H9 (cell line): ENCODE data around the gene ZNF239. TPM values are rescaled to one million over a fixed set of nuclear protein-coding genes. Genes with fewer than 3 reads are reported as not detected.

ENCODE experiments used
- DNase-seq: peaks from one replicate; pipeline ENCODE4 v3.0.0-alpha.2; 2017
- H2AFZ ChIP-seq: one replicate; pipeline ENCODE4 v1.6.1; 2013; ENCODE audit warnings: mild to moderate bottlenecking, low read length, control low read depth, moderate library complexity
- H2AK5ac ChIP-seq: 2 replicates; pipeline ENCODE4 v1.6.1; 2013; ENCODE audit warnings: low read length, control low read depth, mixed read lengths; ENCODE audit not compliant: insufficient read length
- H2BK120ac ChIP-seq: one replicate; pipeline ENCODE4 v1.6.1; 2013; ENCODE audit warnings: low read depth, mild to moderate bottlenecking, low read length, control low read depth, inconsistent platforms; ENCODE audit not compliant: poor library complexity, severe bottlenecking
- H2BK12ac ChIP-seq: 2 replicates; pipeline ENCODE4 v1.6.1; 2013; ENCODE audit warnings: low read length, control low read depth, mixed read lengths, low read depth; ENCODE audit not compliant: insufficient read length
- H2BK15ac ChIP-seq: 2 replicates; pipeline ENCODE4 v1.6.1; 2013; ENCODE audit warnings: low read depth, low read length, control low read depth
- H2BK20ac ChIP-seq: one replicate; pipeline ENCODE4 v1.6.1; 2013; ENCODE audit warnings: low read depth, mild to moderate bottlenecking, low read length, control low read depth, inconsistent platforms; ENCODE audit not compliant: poor library complexity, severe bottlenecking
- H2BK5ac ChIP-seq: 2 replicates; pipeline ENCODE4 v1.6.1; 2013; ENCODE audit warnings: low read length, control low read depth, mixed read lengths; ENCODE audit not compliant: insufficient read length
- H3K14ac ChIP-seq: 2 replicates; pipeline ENCODE4 v1.6.1; 2013; ENCODE audit warnings: low read length, control low read depth; ENCODE audit not compliant: insufficient read depth
- H3K18ac ChIP-seq: 2 replicates; pipeline ENCODE4 v1.6.1; 2013; ENCODE audit warnings: low read depth, mild to moderate bottlenecking, mixed read lengths, low read length, control low read depth; ENCODE audit not compliant: insufficient read length
- H3K23ac ChIP-seq: 2 replicates; pipeline ENCODE4 v1.6.1; 2013; ENCODE audit warnings: low read length, control low read depth, mixed read lengths, low read depth; ENCODE audit not compliant: insufficient read length
- H3K23me2 ChIP-seq: 2 replicates; pipeline ENCODE4 v1.6.1; 2013; ENCODE audit warnings: low read depth, mild to moderate bottlenecking, mixed read lengths, low read length, control low read depth; ENCODE audit not compliant: insufficient read length, poor library complexity, severe bottlenecking
- H3K27ac ChIP-seq: 2 replicates; pipeline ENCODE4 v1.5.1; 2013; ENCODE audit warnings: low read length, control low read depth, mixed read lengths, low read depth; ENCODE audit not compliant: insufficient read length
- H3K27me3 ChIP-seq: 2 replicates; pipeline ENCODE4 v1.6.1; 2013; ENCODE audit warnings: low read length, control low read depth, inconsistent platforms; ENCODE audit not compliant: insufficient read depth
- H3K4ac ChIP-seq: 2 replicates; pipeline ENCODE4 v1.6.1; 2013; ENCODE audit warnings: low read depth, mild to moderate bottlenecking, control low read depth, inconsistent platforms, low read length, moderate library complexity
- H3K4me1 ChIP-seq: 2 replicates; pipeline ENCODE4 v1.6.1; 2013; ENCODE audit warnings: low read length, control low read depth, inconsistent platforms; ENCODE audit not compliant: insufficient read depth
- H3K4me2 ChIP-seq: 2 replicates; pipeline ENCODE4 v1.6.1; 2013; ENCODE audit warnings: low read length, control low read depth, mixed read lengths; ENCODE audit not compliant: insufficient read length, insufficient read depth
- H3K56ac ChIP-seq: 2 replicates; pipeline ENCODE4 v1.6.1; 2013; ENCODE audit warnings: low read depth, mild to moderate bottlenecking, mixed read lengths, low read length, control low read depth; ENCODE audit not compliant: insufficient read length
- H3K79me1 ChIP-seq: 2 replicates; pipeline ENCODE4 v1.6.1; 2013; ENCODE audit warnings: low read depth, mild to moderate bottlenecking, moderate library complexity, low read length, control low read depth, inconsistent platforms; ENCODE audit not compliant: insufficient read depth, poor library complexity, severe bottlenecking
- H3K79me2 ChIP-seq: 2 replicates; pipeline ENCODE4 v1.6.1; 2013; ENCODE audit warnings: low read length, control low read depth, inconsistent platforms; ENCODE audit not compliant: insufficient read depth
- H3K9ac ChIP-seq: 2 replicates; pipeline ENCODE4 v1.6.1; 2013; ENCODE audit warnings: low read length, control low read depth, mixed read lengths; ENCODE audit not compliant: insufficient read length; ENCODE audit errors: extremely low read depth
- H3K9me3 ChIP-seq: one replicate; pipeline ENCODE4 v1.6.1; 2013; ENCODE audit warnings: low read depth, low read length, inconsistent platforms; ENCODE audit not compliant: control insufficient read depth
- H3T11ph ChIP-seq: one replicate; pipeline ENCODE4 v1.6.1; 2013; ENCODE audit warnings: mild to moderate bottlenecking, low read length, control low read depth, inconsistent platforms
- H4K20me1 ChIP-seq: one replicate; pipeline ENCODE4 v1.6.1; 2013; ENCODE audit not compliant: control insufficient read depth, insufficient read length, insufficient read depth
- H4K5ac ChIP-seq: 2 replicates; pipeline ENCODE4 v1.6.1; 2013; ENCODE audit warnings: low read depth, mild to moderate bottlenecking, mixed read lengths, low read length, control low read depth; ENCODE audit not compliant: insufficient read length
- H4K8ac ChIP-seq: replicated peaks from 2 replicates; pipeline ENCODE4 v1.6.1; 2013; ENCODE audit warnings: low read length, control low read depth, mixed read lengths, low read depth; ENCODE audit not compliant: insufficient read length
- H4K91ac ChIP-seq: 2 replicates; pipeline ENCODE4 v1.6.1; 2013; ENCODE audit warnings: low read depth, mild to moderate bottlenecking, moderate library complexity, mixed read lengths, low read length, control low read depth; ENCODE audit not compliant: insufficient read length
- H3K27ac Mint-ChIP-seq, 3 experiments: 2 replicates in 2 of 3; 3 replicates in 1 of 3; pipeline ENCODE4 v1.8.0; 2020 to 2021; ENCODE audit warnings: mixed read lengths in 3 of 3, mild to moderate bottlenecking in 1 of 3, moderate library complexity in 1 of 3
- H3K27me3 Mint-ChIP-seq: 2 replicates; pipeline ENCODE4 v1.8.0; 2021; ENCODE audit warnings: low read depth, mild to moderate bottlenecking, moderate library complexity, mixed read lengths
- H3K36me3 Mint-ChIP-seq, 3 experiments: 2 replicates in 2 of 3; 3 replicates in 1 of 3; pipeline ENCODE4 v1.8.0; 2020 to 2021; ENCODE audit warnings: low read depth in 3 of 3, mixed read lengths in 3 of 3; ENCODE audit not compliant: insufficient read depth in 1 of 3
- H3K4me1 Mint-ChIP-seq, 2 experiments: 2 replicates each; pipeline ENCODE4 v1.8.0; 2020; ENCODE audit warnings: mixed read lengths in 2 of 2
- H3K4me3 Mint-ChIP-seq, 2 experiments: 2 replicates in 1 of 2; 3 replicates in 1 of 2; pipeline ENCODE4 v1.8.0; 2020 to 2021; ENCODE audit warnings: mild to moderate bottlenecking in 2 of 2, mixed read lengths in 2 of 2, moderate library complexity in 1 of 2
- H3K9me3 Mint-ChIP-seq, 2 experiments: 2 replicates in 1 of 2; 3 replicates in 1 of 2; pipeline ENCODE4 v1.8.0; 2020; ENCODE audit warnings: mild to moderate bottlenecking in 2 of 2, mixed read lengths in 2 of 2, moderate library complexity in 1 of 2
- WGBS: extraction: QIAGEN DNeasy Blood & Tissue Kit; methylation state at CpG from one replicate; pipeline ENCODE4 v1.1.7; 2013; ENCODE audit warnings: missing lambda C conversion rate, low lambda C conversion rate, mixed read lengths; ENCODE audit not compliant: insufficient read length; ENCODE audit errors: extremely low coverage; 5-methylcytosine and 5-hydroxymethylcytosine counted together
- total RNA-seq: library from RNA; stranded (reverse); gene quantifications from 2 replicates; pipeline ENCODE4 v1.2.1, GENCODE V29; 2021
- TF ChIP-seq, protein P1 (sequence below): fragments of 200-600 bp; sonication (generic); conservative IDR thresholded peaks from 3 replicates; pipeline ENCODE4 v1.8.0; 2021; ENCODE audit warnings: antibody characterized with exemption, mild to moderate bottlenecking

Gene ZNF239
- total RNA-seq, 1 experiment from 2014 or later, result 16.2 TPM

DNA sequence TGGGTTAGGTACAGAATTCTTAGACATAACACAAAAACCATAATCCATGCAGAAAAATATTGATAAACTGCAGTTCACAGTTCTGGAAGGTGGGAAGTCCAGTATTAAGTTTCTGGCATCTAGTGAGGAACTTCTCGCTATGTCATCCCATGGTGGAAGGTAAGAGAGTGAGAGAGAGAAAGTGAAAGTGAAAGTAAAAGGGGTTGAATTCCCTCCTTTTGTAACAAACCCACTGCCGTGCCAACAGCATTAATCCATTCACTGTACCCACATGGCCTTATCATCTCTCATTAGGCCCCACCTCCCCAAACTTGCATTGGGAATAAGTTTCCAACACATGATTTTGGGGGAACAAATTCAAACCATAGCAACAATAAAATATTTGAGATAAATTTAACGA is 48.9 kb upstream of the ZNF239 start:
- Histone ChIP-seq H4K20me1 (no peaks in the 10 kb centered on the region), H4K91ac (no peak overlapping the region), H2BK12ac (no peak overlapping the region), H3T11ph (no peak overlapping the region), H4K8ac (no peak overlapping the region), H3K23me2 (no peaks in the 10 kb centered on the region), H3K56ac (no peak overlapping the region), H2AK5ac (no peak overlapping the region), H3K14ac (no peak overlapping the region), H3K27me3 (no peaks in the 10 kb centered on the region), H2BK15ac (no peak overlapping the region), H2BK120ac (no peak overlapping the region), H3K79me1 (no peaks in the 10 kb centered on the region), H3K9ac (no peak overlapping the region), H3K27ac (no peak overlapping the region), H3K23ac (no peak overlapping the region), H4K5ac (no peak overlapping the region), H3K18ac (no peak overlapping the region), H2BK5ac (no peak overlapping the region), H2AFZ (no peak overlapping the region), H3K4ac (no peak overlapping the region), H3K4me1 (no peaks in the 10 kb centered on the region), H3K9me3 (no peaks in the 10 kb centered on the region), H3K4me2 (no peak overlapping the region), H3K79me2 (no peaks in the 10 kb centered on the region), H2BK20ac (no peak overlapping the region)
- DNase-seq, result no peak
- H3K4me1 Mint-ChIP-seq, result no peaks in the 10 kb centered on the region
- TF ChIP-seq, protein P1, sequence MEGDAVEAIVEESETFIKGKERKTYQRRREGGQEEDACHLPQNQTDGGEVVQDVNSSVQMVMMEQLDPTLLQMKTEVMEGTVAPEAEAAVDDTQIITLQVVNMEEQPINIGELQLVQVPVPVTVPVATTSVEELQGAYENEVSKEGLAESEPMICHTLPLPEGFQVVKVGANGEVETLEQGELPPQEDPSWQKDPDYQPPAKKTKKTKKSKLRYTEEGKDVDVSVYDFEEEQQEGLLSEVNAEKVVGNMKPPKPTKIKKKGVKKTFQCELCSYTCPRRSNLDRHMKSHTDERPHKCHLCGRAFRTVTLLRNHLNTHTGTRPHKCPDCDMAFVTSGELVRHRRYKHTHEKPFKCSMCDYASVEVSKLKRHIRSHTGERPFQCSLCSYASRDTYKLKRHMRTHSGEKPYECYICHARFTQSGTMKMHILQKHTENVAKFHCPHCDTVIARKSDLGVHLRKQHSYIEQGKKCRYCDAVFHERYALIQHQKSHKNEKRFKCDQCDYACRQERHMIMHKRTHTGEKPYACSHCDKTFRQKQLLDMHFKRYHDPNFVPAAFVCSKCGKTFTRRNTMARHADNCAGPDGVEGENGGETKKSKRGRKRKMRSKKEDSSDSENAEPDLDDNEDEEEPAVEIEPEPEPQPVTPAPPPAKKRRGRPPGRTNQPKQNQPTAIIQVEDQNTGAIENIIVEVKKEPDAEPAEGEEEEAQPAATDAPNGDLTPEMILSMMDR, result no peak
- H3K36me3 Mint-ChIP-seq, result peaks cover 4 to 10% (median 8%) of the 10 kb centered on the region in 3 experiments; a peak in 6 of 7 replicates
- H3K27ac Mint-ChIP-seq, result no peak overlapping the region
- H3K4me3 Mint-ChIP-seq, result no peak overlapping the region
- H3K27me3 Mint-ChIP-seq, result no peaks in the 10 kb centered on the region; the same call in 1 of the 2 replicates
- H3K9me3 Mint-ChIP-seq, result peaks cover 39 to 41% of the 10 kb centered on the region in 2 experiments
- WGBS, result no CpG with 5 or more reads among the region's 3 CpGs
